Ishikawa (cell line): Measurements from ENCODE around the gene POLR1D.
A peak's percentile ranks its signal among the peaks of the same experiment; 100 is the strongest.

Experiments
- CEBPB ChIP-seq: IDR thresholded peaks from 2 replicates; pipeline ENCODE4 v1.6.1; 2012
- EP300 ChIP-seq: IDR thresholded peaks from 2 replicates; pipeline ENCODE4 v1.6.1; 2012; ENCODE audit warnings: borderline replicate concordance
- FOXM1 ChIP-seq: IDR thresholded peaks from 2 replicates; pipeline ENCODE4 v1.6.1; 2012; ENCODE audit warnings: low read depth, borderline replicate concordance
- TAF1 ChIP-seq: IDR thresholded peaks from 2 replicates; pipeline ENCODE4 v1.6.1; 2012; ENCODE audit warnings: low read depth, mild to moderate bottlenecking
- TCF12 ChIP-seq: IDR thresholded peaks from 2 replicates; pipeline ENCODE4 v1.6.1; 2012; ENCODE audit warnings: low read depth
- YY1 ChIP-seq: IDR thresholded peaks from 2 replicates; pipeline ENCODE4 v1.6.1; 2012; ENCODE audit warnings: low read depth
- TF ChIP-seq, protein P1 (sequence below): IDR thresholded peaks from 2 replicates; pipeline ENCODE4 v1.6.1; 2012; ENCODE audit warnings: low read depth, mild to moderate bottlenecking

DNA sequence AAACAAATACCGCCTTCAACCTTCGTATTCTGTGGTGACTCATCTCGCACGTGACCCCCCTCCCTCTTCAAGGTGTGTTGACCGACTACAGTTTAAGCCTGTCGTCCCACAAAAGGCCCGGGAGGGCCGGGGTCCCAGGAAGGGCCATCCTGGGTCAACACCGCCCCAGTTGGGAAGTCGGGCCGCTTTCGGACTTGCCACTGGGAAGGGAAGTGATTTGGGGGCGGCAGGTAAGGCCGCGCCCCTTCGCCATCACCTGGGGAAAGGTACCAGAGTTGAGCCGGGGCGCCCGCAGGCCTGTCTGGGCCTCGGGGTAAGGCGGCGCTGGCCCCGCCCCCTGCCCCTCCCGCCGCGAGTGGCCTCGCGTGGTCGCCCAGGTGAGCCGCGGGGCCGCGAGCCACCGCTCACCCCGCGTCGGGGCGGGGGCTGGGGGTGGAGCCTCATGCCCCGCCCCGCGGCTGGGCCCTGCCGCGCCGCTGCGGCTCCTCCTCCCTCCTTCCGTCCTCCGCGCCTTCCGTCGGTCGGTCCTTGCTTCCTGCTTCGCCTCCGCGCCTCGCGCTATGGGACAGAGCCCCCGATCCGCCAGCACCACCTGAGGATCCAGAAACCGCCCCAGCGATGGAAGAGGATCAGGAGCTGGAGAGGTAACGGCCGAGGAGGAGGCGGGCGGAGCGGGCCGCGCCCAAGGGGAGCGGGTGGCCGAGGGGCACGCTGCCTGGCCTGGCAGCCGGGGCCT, at the start of gene POLR1D:
- peak; percentile 56 for TF ChIP-seq TAF1
- no peak for TF ChIP-seq CEBPB
- TF ChIP-seq YY1: no peak
- TF ChIP-seq EP300: 0 out of 2 replicates have a peak, but pooled peaks have one; percentile 15
- TF ChIP-seq, protein P1, sequence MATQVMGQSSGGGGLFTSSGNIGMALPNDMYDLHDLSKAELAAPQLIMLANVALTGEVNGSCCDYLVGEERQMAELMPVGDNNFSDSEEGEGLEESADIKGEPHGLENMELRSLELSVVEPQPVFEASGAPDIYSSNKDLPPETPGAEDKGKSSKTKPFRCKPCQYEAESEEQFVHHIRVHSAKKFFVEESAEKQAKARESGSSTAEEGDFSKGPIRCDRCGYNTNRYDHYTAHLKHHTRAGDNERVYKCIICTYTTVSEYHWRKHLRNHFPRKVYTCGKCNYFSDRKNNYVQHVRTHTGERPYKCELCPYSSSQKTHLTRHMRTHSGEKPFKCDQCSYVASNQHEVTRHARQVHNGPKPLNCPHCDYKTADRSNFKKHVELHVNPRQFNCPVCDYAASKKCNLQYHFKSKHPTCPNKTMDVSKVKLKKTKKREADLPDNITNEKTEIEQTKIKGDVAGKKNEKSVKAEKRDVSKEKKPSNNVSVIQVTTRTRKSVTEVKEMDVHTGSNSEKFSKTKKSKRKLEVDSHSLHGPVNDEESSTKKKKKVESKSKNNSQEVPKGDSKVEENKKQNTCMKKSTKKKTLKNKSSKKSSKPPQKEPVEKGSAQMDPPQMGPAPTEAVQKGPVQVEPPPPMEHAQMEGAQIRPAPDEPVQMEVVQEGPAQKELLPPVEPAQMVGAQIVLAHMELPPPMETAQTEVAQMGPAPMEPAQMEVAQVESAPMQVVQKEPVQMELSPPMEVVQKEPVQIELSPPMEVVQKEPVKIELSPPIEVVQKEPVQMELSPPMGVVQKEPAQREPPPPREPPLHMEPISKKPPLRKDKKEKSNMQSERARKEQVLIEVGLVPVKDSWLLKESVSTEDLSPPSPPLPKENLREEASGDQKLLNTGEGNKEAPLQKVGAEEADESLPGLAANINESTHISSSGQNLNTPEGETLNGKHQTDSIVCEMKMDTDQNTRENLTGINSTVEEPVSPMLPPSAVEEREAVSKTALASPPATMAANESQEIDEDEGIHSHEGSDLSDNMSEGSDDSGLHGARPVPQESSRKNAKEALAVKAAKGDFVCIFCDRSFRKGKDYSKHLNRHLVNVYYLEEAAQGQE: no peak
- peak; percentile 17; the same call in 1 of the 2 replicates for TF ChIP-seq TCF12
- no peak for TF ChIP-seq FOXM1
